Stimulated activated CD8-positive, alpha-beta memory T cell treated with anti-CD3 and anti-CD28 coated beads, Interleukin-4, amount 100 ng/mL, for 4 hours (primary cell): Measurements from ENCODE around the gene RARA.
"Not testable (repeated sequence)": the region's sequence is repeated elsewhere in the genome, so short reads cannot be mapped to it uniquely, and the experiment has no call there.

Source experiments
- DNase-seq, 2 donors: peaks; one replicate each; pipeline ENCODE4 v3.0.0-alpha.2; 2020; ENCODE audit warnings: low read depth in 2 of 2, low spot score in 1 of 2

The RARA gene

DNA sequence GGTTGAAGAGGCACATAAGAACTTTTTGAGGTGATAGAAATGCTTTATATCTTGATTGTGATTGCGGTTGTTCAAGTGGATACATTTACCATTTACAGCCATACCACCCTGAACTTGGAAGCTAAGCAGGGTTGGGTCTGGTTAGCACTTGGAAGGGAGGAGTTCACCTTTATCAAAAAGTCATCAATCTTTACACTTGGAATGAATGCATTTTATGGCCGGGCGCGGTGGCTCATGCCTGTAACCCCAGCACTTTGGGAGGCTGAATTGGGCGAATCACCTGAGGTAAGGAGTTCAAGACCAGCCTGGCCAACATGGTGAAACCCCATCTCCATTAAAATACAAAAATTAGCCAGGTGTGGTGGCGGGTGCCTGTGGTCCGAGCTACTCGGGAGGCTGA, 65.0 kb downstream of the RARA start:
- no peak for DNase-seq

DNA sequence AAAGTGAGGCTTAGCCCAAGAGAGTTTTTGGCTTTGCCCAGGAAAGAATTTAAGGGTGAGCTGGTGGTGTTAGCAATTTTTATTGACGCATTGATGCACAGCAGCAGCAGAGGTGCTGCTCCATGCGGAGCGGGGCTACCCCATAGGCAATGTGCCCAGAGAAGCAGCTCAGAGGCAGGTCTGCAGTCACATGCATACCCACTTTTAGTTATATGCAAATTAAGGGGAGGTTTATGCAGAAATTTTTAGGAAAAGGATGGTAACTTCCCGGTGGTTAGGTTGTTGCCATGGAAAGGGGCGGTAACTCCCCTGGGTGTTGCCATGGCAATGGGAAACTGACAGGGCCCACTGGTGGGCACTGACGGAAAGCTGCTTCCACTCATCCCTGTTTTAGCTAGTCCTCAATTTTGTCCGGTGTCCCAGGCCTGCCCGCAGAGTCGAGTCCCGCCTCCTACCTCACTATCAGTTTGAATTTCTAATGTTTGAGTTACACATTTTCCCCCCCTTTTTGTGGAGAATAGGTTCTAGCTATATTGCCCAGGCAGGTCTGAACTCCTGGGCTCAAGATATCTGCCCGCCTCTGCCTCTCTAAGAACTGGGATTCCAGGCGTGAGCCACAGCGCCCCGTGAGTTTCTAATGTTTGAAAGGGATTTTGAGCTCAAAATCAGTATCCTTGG, 66.0 kb downstream of the RARA start:
- no peak for DNase-seq

DNA sequence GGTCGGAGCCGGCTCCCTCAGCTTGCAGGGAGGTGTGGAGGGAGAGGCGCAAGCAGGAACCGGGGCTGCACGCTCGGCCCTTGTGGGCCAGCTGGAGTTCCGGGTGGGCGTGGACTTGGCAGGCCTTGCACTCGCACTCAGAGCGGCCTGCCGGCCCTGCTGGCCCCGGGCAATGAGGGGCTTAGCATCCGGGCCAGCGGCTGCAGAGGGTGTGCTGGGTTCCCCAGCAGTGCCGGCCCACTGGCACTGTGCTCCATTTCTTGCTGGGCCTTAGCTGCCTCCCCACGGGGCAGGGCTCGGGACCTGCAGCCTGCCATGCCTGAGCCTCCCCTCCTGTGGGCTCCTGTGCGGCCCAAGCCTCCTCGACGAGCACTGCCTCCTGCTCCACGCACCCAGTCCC, 66.8 kb downstream of the RARA start:
- not testable (repeated sequence) for DNase-seq

DNA sequence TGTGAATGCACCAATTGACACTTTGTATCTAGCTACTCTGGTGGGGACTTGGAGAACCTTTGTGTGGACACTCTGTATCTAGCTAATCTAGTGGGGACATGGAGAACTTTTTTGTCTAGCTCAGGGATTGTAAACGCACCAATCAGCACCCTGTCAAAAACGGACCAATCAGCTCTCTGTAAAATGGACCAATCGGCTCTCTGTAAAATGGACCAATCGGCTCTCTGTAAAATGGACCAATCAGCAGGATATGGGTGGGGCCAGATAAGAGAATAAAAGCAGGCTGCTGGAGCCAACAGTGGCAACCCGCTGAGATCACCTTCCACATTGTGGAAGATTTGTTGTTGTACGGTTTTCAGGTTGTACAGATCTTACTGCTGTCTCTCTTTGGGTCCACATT, 67.6 kb downstream of the RARA start:
- not testable (repeated sequence) for DNase-seq

DNA sequence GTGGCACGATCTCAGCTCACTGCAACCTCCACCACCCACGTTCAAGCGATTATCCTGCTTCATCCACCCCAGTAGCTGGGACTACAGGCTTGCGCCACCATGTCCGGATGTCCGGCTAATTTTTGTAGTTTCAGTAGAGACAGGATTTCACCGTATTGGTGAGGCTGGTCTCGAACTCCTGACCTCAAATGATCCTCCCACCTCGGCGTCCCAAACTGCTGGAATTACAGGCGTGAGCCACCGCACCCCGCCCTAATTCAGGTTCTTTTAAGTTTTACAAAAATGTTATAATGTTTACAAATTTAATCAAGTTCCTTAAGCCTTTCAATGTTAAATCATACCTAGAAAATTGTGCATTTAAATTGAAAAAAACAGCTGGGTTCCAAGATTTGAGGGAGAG, 68.9 kb downstream of the RARA start:
- no peak for DNase-seq

DNA sequence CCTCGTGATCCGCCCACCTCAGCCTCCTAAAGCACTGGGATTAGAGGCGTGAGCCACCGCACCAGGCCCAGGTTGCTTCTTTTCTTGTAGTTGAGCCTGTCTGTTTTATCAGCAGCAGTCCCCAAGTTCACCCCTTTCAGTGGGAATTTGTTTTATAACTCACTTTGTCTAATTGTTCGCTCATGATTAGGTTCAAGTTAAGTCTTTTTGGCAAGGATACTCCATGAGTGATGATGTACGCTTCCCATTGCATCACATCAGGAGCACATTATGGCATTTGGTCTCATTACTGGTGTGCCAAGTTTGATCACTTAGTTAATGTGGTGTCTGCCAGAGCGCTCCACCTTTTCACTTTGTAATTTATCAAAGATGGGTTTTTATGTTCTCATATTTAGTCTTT, 70.0 kb downstream of the RARA start:
- no peak for DNase-seq

DNA sequence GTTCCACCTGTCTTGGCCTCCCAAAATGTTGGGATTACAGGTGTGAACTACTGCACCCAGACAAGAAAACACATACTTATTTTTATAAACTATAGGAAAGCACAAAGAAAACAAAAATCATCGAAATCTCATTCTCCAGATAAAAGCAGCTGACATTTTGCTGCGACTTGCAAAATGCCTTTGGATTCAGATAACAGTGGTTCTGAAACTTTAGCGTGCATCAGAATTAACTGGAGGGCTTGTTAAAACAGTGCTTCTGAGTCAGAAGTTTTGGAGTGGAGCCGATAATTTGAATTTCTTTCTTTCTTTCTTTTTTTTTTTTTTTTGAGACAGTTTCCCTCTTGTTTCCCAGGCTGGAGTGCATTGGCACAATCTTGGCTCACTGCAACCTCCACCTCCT, 73.3 kb downstream of the RARA start:
- no peak for DNase-seq

DNA sequence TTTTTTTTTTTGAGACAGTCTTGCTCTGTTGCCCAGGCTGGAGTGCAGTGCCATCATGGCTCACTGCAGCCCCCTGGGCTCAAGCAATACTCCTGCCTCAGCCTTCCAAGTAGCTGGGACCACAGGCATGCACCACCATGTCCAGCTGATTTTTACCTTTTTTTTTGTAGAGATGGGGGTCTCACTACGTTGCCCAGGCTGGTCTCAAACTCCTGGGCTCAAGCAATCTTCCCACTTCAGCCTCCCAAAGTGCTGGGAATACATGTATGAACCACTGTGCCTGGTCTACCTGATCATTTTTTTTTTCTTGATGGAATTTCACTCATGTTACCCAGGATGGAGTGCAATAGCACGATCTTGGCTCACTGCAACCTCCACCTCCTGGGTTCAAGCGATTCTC, 77.6 kb downstream of the RARA start:
- not testable (repeated sequence) for DNase-seq

DNA sequence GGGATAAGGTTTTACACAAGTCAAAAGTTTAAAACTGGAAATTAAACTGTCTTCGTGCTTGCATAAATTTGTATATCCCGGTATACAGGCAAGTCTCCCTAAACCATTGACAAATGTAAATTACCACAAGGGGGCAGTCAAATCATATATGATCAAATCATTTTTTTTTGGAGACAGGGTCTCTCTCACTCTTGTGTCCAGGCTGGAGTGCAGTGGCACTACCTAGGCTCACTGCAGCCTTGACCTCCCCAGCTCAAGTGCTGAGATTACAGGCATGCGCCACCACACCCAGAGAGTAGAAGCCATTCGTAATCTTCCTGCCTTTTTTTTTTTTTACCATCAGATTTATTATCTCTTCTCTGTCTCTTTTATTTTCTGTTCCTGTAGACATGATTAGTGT, 90.2 kb downstream of the RARA start:
- DNase-seq, result no peak

DNA sequence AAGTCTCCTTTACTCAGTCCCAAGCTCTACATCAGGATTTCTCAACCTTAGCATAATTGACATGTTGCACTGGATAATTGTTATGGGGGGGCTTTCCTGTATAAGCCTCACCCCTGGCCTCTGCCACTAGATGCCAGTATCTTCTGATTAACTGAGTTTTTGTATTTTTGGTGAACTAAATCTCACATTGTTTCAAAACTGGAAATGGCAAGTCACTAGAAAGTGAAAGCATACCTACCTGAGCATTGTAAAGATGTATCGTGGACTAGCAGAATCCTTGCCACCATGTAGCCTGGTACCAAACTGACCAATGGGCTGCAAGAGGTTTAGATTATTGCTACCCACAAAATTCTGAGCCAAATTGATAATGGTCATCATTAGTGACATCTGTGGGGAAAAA, 93.7 kb downstream of the RARA start:
- no peak for DNase-seq

DNA sequence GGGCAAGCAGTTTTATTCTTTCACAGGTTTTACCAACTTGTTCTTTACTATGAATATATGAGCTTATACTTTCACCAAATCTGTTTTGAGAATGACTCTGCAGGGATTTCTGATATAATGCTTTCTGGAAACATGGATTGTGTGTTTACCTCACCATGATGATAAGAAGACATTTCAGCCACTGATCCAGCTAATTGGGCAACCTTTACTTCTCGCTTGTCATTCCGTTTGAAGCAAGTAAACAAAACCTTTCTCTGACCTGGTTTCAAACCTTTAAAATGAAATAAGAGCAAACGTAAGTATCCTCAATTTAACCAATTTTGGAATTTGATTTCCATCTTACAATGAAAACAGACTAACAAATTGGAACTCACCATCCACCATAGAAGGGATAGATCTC, 95.0 kb downstream of the RARA start:
- DNase-seq, result no peak
